ENCODE data around the gene CERS1.

The CERS1 gene

DNA sequence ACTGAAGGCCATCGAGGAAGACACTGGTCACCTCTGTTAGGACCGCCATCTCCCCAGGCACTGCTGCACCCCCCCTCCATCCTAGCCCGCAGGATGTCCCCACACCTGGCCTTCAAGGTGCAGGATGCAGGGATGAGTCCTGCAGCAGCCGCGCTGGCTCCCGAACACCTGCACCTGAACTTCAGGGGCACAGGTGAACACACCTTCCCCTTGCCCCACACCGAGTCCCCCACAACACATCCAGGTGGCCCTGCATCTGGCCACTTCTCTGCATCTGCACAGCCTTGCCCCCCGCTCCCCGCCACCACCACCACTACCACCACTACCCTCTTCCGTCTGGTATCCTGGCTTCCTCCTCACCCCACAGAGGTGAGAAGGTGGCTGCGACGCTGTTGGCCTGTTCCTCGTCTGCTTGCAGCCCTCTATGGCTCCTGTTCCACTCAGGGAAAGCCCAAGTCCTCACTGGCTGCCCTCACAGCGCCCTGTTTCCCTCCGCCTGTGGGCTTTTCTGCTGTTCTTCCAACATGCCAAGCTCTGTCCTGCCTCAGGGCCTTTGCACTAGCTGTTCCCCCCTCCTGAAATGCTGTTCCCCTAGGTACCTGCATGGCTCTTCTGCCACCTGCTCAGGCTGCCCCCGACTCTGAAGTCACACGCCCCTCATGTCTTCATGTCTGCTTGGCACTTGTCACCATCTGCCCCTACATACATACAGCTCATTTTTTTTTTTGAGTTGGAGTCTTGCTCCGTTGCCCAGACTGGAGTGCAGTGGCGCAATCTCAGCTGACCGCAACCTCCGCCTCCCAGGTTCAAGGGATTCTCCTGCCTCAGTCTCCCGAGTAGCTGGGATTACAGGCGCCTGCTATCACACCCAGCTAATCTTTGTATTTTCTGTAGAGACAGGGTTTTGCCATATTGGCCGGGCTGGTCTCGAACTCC lies 1.4 kb upstream of the CERS1 start:
- ChIA-PET POLR2A (no interaction called here), CTCF (interaction anchor here (1.5 kb wide), 1 partner anchor 50 kb away, joined by 5 read pairs; no protein-coding TSS in a partner anchor)
- no peak for DNase-seq (ENCODE audit: low read depth, low spot score)
- TF ChIP-seq, protein P1, sequence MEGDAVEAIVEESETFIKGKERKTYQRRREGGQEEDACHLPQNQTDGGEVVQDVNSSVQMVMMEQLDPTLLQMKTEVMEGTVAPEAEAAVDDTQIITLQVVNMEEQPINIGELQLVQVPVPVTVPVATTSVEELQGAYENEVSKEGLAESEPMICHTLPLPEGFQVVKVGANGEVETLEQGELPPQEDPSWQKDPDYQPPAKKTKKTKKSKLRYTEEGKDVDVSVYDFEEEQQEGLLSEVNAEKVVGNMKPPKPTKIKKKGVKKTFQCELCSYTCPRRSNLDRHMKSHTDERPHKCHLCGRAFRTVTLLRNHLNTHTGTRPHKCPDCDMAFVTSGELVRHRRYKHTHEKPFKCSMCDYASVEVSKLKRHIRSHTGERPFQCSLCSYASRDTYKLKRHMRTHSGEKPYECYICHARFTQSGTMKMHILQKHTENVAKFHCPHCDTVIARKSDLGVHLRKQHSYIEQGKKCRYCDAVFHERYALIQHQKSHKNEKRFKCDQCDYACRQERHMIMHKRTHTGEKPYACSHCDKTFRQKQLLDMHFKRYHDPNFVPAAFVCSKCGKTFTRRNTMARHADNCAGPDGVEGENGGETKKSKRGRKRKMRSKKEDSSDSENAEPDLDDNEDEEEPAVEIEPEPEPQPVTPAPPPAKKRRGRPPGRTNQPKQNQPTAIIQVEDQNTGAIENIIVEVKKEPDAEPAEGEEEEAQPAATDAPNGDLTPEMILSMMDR (IDR thresholded peaks at IDR 0.05; ENCODE audit: insufficient read depth, low read length, missing control alignments): no peak
- H3K4me3 ChIP-seq (ENCODE audit: low read depth, low read length): no peak overlapping the region

DNA sequence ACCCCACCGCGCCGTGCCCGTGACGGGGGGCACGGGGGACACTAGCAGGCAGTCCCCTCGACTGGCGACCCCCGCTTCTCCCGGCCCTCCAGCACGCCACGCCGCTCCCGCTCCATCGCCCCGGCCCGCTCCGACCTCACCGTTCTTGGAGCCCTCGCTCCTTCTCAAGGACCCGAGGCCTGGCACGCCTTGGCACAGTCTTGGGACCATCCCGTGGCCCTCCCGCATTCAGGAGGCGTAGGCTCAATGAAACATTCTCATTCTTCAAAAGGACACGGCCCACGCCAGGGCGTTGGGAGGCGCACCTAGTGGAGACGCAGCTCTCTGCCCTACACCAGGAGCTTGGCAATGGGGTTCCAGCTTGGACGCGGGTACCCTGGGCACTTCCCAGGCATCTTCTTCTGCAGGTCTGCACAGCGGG lies 473 bp upstream of the CERS1 start:
- ChIA-PET POLR2A (no interaction called here), CTCF (interaction anchor here (1.3 to 1.5 kb wide), 2 partner anchors 31 to 49 kb away, joined by 5 read pairs; no protein-coding TSS in a partner anchor)
- no peak for DNase-seq (ENCODE audit: low read depth, low spot score)

DNA sequence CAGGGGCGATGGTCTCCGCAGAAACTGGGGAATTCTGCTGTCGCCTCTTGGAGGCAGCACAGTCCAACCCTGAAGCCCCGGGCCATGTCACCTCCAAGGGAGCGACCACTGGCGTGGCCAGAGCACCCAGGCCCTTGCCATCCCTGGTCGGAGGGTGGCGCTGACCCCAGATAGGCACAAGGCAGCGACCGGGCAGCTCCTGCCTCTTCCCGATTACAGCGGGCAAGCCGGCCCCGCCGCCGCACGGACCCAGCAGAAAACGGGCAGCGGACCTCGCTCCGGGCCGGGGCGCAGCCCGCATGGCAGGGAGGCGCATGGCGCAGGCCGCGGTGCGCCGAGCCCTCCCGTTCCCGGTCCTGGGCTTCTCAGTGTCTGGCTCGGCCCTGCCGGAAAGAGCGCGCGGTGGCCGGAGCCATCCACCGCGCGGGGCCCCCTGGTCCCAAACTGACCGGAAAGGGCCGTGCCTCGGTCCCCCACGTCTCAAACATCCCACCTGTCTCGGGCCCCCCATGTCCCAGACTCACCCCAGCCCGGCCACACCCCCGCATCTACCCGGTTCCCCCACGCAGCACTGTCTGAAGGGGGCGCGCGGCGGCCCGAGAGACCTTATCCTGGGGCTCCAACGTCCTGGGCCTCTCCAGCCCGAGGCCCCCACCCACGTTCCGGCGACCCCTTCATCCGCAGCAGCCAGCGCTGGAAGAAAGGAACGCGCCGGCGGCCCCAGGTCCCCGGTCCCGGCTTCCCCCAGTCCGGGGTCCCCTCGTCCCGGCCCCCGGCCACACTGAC lies 727 bp downstream of the CERS1 start:
- TF ChIP-seq, protein P1 (IDR thresholded peaks at IDR 0.05; ENCODE audit: insufficient read depth, low read length, missing control alignments): peak; percentile 29
- ChIA-PET CTCF (interaction anchor here (1.3 to 1.6 kb wide), 4 partner anchors 13 to 91 kb away, joined by 4 to 16 read pairs (median 5); no protein-coding TSS in a partner anchor), POLR2A (no interaction called here)
- peak overlapping the region; percentile 49 for H3K4me3 ChIP-seq (ENCODE audit: low read depth, low read length)
- DNase-seq (ENCODE audit: low read depth, low spot score): no peak

More for the DNA sequence above, 473 bp upstream of the CERS1 start:
- TF ChIP-seq, protein P1 (IDR thresholded peaks at IDR 0.05; ENCODE audit: insufficient read depth, low read length, missing control alignments): no peak
- peak overlapping the region; percentile 6; the same call in 1 of the 2 replicates for H3K4me3 ChIP-seq (ENCODE audit: low read depth, low read length)

DNA sequence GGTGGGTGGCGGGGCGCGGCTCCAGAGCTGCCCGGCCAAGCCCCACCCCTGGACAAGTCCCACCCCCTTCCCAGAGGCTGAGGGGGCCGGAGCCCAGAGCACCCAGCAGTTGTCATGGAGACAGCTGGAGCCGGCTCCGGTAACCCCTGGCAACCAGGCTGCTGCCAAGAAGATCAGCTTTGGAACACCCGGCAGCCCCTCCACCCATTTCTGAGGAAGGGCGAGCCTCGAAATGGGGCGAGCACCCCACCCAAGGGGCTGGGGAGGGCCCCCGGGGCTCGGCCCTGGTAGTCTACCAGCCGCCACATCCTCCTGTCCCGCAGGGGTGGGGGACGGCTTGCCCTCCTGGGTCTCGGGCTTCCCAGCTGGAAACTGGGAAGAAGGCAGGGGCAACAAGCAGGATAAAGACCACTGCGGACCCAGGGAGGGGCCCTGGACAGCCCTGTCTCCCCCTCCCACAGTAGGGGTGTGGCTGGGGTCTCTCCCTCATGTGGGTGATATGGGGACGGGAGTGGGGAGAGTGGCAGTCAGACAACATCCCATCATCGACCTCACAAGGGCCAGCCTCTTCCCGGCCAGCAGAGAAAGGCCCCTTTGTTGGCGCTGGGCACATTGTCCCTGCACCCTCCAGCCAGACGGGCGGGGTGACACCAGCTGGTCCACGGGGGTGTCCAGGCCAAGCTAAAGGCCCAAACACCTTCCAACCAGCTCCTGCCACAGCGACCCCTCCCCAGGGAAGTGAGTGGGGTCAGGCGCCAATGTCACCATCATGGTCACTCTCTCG lies 1.5 kb downstream of the CERS1 start:
- CTCF ChIA-PET: interaction anchor here (1.4 to 2.0 kb wide), 3 partner anchors 14 to 306 kb away, joined by 4 to 16 read pairs (median 5); partner anchors contain the start of gene REX1BD
- DNase-seq (ENCODE audit: low read depth, low spot score): no peak
- POLR2A ChIA-PET: no interaction called here
- peak overlapping the region; percentile 49 for H3K4me3 ChIP-seq (ENCODE audit: low read depth, low read length)
- TF ChIP-seq, protein P1 (IDR thresholded peaks at IDR 0.05; ENCODE audit: insufficient read depth, low read length, missing control alignments): no peak

DNA sequence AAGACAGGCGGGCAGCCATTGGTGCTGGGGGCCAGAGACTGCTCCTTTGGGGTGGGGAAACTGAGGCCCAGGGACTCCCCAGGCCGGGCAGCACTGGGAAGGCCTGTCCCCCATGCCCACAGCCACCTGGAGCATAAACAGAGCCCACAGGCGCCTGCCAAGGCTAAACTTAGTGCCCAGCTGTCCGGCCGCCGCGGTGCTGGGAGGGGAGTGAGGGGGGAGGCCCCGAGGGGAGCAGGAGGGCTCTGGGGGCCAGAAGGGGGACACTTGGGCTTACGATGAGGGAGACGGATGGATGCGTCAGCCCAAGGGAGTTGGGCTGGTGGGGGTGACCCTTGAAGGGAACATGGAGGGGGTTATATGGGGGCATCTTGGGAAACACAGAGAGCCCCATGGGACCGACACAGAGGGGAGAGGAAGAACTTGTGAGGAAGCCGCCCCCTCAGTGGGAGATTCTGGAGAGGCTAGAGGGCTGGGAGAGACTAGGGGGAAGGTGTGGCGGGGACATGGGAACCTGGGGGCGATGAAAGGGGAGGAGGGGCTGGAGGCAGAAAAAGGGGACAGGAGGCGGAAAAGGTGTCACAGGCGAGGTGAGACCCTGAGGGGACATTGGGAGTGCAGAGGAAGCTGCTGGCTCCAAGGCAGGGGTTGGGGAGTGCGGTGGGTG lies 2.2 kb downstream of the CERS1 start:
- ChIA-PET POLR2A (no interaction called here), CTCF (interaction anchor here (1.6 to 2.0 kb wide), 2 partner anchors 92 to 305 kb away, joined by 5 to 16 read pairs; partner anchors contain the start of gene REX1BD)
- no peak for DNase-seq (ENCODE audit: low read depth, low spot score)
- TF ChIP-seq, protein P1 (IDR thresholded peaks at IDR 0.05; ENCODE audit: insufficient read depth, low read length, missing control alignments): no peak
- H3K4me3 ChIP-seq (ENCODE audit: low read depth, low read length): no peak overlapping the region

Data from AG04449 (cell line).